Measurements from ENCODE around the gene ABHD3. TPM values are rescaled to one million over a fixed set of nuclear protein-coding genes. Genes with fewer than 3 reads are reported as not detected.
"Not testable (repeated sequence)": the region's sequence is repeated elsewhere in the genome, so short reads cannot be mapped to it uniquely, and the experiment has no call there.

The ABHD3 gene
- total and polyA plus RNA-seq, 2 experiments from 2014 or later, result 2.3 to 4.6 TPM

DNA sequence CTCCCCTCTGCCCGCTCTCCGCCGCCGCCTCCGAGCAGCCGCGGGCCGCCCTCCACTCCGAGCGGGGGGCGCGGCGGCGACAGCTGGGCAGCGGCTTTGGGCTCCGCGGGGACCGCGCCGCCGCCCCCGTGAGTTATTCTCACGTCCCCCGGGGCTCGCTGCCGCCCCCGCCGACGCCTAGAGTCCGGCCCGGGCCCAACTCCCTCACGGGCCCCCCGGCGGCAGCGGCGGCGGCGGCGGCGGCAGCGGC lies 36.7 kb upstream of the ABHD3 start:
- 0% methylated on average over 20 to 25 of the region's 41 CpGs for WGBS, 2 experiments (ENCODE audit: low coverage in 1 of 2, low lambda C conversion rate in 2 of 2, missing lambda C conversion rate in 2 of 2)

DNA sequence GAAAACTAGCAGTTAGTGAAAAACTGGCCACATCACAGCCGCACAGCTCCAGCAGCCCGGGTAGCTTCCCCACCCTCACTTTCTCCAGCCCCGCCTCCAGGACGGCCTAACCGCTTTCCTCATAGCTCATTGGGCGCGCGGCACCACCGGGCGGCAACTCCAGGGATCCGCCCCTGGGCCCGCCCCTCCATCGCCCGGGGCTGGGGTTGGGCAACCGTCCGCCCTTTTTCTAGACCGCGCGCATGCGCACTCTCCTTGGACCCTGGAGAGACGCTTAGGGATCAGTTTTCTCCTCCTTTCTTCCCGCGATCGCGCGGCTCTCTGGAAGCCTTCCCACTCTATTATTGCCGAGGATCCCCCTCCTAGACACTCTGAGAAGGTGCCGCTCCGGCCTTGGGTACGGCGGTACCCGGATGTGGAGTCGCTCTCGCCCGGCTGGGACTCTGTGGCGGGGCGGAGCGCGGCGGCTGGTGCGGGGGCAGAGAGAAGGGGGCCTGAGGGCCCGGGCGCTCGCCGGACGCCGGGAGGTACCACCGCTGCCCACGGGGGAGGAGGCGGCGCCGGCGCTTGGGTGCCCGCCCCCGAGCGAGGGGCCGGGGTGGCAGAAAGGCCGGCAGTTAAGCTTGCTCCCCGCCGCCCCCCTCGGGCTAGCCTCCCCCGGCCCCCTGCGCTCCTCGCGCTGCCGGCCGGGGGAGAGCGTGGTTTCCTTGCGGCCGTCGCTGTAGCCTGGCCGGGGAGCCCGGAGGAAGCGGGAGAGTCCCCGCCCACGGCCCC lies 36.2 kb upstream of the ABHD3 start, which contains the start of gene MIB1:
Gene MIB1, plus strand, starts transcription at position 255 of the 774 bp plus-strand sequence. CDS start 792 bp downstream, outside the sequence.
- no peaks in the 10 kb centered on the region for H3K36me3 ChIP-seq (ENCODE audit: low read depth)
- DNase-seq, result peak; percentile 99
- peak within 1 kb of the TSS; percentile 95 for H3K9ac ChIP-seq
- TF ChIP-seq EZH2 (IDR thresholded peaks at IDR 0.05; ENCODE audit: insufficient read depth, poor library complexity, severe bottlenecking), result no peak
- TF ChIP-seq EZH2phosphoT487 (IDR thresholded peaks at IDR 0.05; ENCODE audit: insufficient read depth, low read depth), result no peak
- peaks cover 44% of the 10 kb centered on the region for H3K79me2 ChIP-seq (ENCODE audit: insufficient read depth)
- no peaks in the 10 kb centered on the region for H3K9me3 ChIP-seq (ENCODE audit: low read depth)
- H3K4me3 ChIP-seq, result peak within 1 kb of the TSS; percentile 94
- H3K4me2 ChIP-seq (ENCODE audit: unreplicated experiment), result peak within 1 kb of the TSS; percentile 74
- peak within 1 kb of the TSS; percentile 95 for H3K27ac ChIP-seq
- H2AFZ ChIP-seq, result peak within 1 kb of the TSS; percentile 92
- 0 out of 2 replicates have a peak, but pooled peaks cover 3% of the 10 kb centered on the region for H4K20me1 ChIP-seq (ENCODE audit: insufficient read depth)
- no peaks in the 10 kb centered on the region for H3K27me3 ChIP-seq (replicated peaks; ENCODE audit: insufficient read depth)
- H3K9me2 ChIP-seq (ENCODE audit: insufficient read depth), result no peaks in the 10 kb centered on the region
- 1% methylated on average over 38 to 61 of the region's 76 CpGs for WGBS, 2 experiments (ENCODE audit: low coverage in 1 of 2, low lambda C conversion rate in 2 of 2, missing lambda C conversion rate in 2 of 2)
- in situ Hi-C loops (cut with MboI), result no loop called here
- H3K4me1 ChIP-seq (ENCODE audit: insufficient read depth), result peaks cover 15% of the 10 kb centered on the region
- peaks cover 8% of the 10 kb centered on the region; the same call in 1 of the 2 replicates for H3F3A ChIP-seq (ENCODE audit: insufficient read depth)

More for the DNA sequence above, 36.7 kb upstream of the ABHD3 start:
- H3K9ac ChIP-seq, result peak overlapping the region; percentile 95
- H3F3A ChIP-seq (ENCODE audit: insufficient read depth), result peaks cover 12% of the 10 kb centered on the region; the same call in 1 of the 2 replicates
- H3K4me3 ChIP-seq, result peak overlapping the region; percentile 94
- H3K4me1 ChIP-seq (ENCODE audit: insufficient read depth), result peaks cover 15% of the 10 kb centered on the region
- DNase-seq, result peak; percentile 67
- TF ChIP-seq EZH2 (IDR thresholded peaks at IDR 0.05; ENCODE audit: insufficient read depth, poor library complexity, severe bottlenecking) (no peak), EZH2phosphoT487 (IDR thresholded peaks at IDR 0.05; ENCODE audit: insufficient read depth, low read depth) (no peak)
- peaks cover 49% of the 10 kb centered on the region for H3K79me2 ChIP-seq (ENCODE audit: insufficient read depth)
- H3K27ac ChIP-seq, result peak overlapping the region; percentile 95
- peak overlapping the region; percentile 92 for H2AFZ ChIP-seq
- no peaks in the 10 kb centered on the region for H3K9me2 ChIP-seq (ENCODE audit: insufficient read depth)
- H3K4me2 ChIP-seq (ENCODE audit: unreplicated experiment), result peak overlapping the region; percentile 74
- H4K20me1 ChIP-seq (ENCODE audit: insufficient read depth), result 0 out of 2 replicates have a peak, but pooled peaks cover 3% of the 10 kb centered on the region
- in situ Hi-C loops (cut with MboI), result no loop called here
- no peaks in the 10 kb centered on the region for H3K36me3 ChIP-seq (ENCODE audit: low read depth)
- H3K27me3 ChIP-seq (replicated peaks; ENCODE audit: insufficient read depth), result no peaks in the 10 kb centered on the region
- H3K9me3 ChIP-seq (ENCODE audit: low read depth), result no peaks in the 10 kb centered on the region

DNA sequence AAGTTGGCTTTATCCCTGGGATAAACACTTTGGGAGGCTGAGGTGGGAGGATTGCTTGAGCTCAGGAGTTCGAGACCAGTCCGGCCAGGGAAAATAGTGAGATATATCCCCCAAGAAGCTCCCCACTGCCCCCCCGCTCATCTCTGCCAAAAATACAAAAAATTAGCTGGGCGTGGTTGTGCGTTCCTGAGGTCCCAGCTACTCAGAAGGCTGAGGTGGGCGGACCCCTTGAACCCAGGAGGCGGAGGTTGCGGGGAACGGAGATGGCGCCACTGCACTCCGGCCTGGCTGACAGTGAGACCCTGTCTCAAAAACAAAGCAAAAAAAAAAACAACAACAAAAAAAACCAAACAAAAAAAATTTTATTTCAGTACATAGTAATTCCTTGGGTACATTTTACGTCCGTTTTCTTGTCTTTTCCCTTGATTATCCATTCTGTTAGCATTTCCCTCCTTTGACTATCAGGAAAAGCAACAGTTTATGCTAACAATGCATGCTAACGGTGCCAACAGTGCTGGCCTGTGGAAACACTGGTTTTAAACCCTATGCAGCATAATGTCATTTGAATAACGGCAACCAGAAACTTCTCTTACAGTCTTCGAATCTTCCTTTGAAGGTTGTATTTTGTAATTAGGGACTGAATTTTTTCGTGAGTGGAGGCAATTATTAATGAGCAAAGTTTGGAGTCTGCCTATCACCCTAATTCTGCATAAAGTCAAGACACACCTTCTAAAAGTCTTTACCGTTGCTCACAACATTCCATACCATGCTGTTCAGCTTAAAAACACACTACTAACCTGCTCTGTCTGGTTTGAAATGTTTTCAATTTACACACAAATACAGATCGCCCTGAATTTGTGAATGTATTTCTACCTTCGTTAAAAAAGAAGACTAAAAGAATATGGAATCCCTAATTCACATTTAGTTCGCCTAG lies 35.3 kb upstream of the ABHD3 start:
- DNase-seq, result no peak
- Histone ChIP-seq H4K20me1 (ENCODE audit: insufficient read depth) (0 out of 2 replicates have a peak, but pooled peaks cover 3% of the 10 kb centered on the region), H3K9me2 (ENCODE audit: insufficient read depth) (no peaks in the 10 kb centered on the region), H3K9ac (peak overlapping the region; percentile 95), H3K27me3 (replicated peaks; ENCODE audit: insufficient read depth) (no peaks in the 10 kb centered on the region), H3K79me2 (ENCODE audit: insufficient read depth) (peaks cover 35% of the 10 kb centered on the region), H3K9me3 (ENCODE audit: low read depth) (no peaks in the 10 kb centered on the region), H3K36me3 (ENCODE audit: low read depth) (no peaks in the 10 kb centered on the region), H3K27ac (peak overlapping the region; percentile 95), H3K4me2 (ENCODE audit: unreplicated experiment) (peak overlapping the region; percentile 74), H3F3A (ENCODE audit: insufficient read depth) (peaks cover 8% of the 10 kb centered on the region; the same call in 1 of the 2 replicates), H3K4me1 (ENCODE audit: insufficient read depth) (peaks cover 15% of the 10 kb centered on the region), H3K4me3 (peak overlapping the region; percentile 94), H2AFZ (peak overlapping the region; percentile 92)
- no peak for TF ChIP-seq EZH2phosphoT487 (IDR thresholded peaks at IDR 0.05; ENCODE audit: insufficient read depth, low read depth)
- no peak for TF ChIP-seq EZH2 (IDR thresholded peaks at IDR 0.05; ENCODE audit: insufficient read depth, poor library complexity, severe bottlenecking)
- in situ Hi-C loops (cut with MboI), result no loop called here
- WGBS, 2 experiments (ENCODE audit: low coverage in 1 of 2, low lambda C conversion rate in 2 of 2, missing lambda C conversion rate in 2 of 2), result 53 to 56% methylated on average over 21 of the region's 21 CpGs

DNA sequence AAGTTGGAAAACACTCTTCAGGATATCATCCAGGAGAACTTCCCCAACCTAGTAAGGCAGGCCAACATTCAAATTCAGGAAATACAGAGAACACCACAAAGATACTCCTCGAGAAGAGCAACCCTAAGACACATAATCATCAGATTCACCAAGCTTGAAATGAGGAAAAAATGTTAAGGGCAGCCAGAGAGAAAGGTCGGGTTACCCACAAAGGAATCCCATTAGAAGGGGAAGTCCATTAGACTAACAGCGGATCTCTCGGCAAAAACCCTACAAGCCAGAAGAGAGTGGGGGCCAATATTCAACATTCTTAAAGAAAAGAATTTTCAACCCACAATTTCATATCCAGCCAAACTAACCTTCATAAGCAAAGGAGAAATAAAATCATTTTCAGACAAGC lies 32.4 kb upstream of the ABHD3 start:
- H3K9me2 ChIP-seq (ENCODE audit: insufficient read depth); H3K27me3 ChIP-seq (replicated peaks; ENCODE audit: insufficient read depth); H4K20me1 ChIP-seq (ENCODE audit: insufficient read depth); in situ Hi-C loops (cut with MboI); H3K36me3 ChIP-seq (ENCODE audit: low read depth); H3K4me2 ChIP-seq (ENCODE audit: unreplicated experiment); H3K9ac ChIP-seq; H3K27ac ChIP-seq; H2AFZ ChIP-seq; H3K9me3 ChIP-seq (ENCODE audit: low read depth); H3K4me3 ChIP-seq; H3K4me1 ChIP-seq (ENCODE audit: insufficient read depth); DNase-seq; H3F3A ChIP-seq (ENCODE audit: insufficient read depth); H3K79me2 ChIP-seq (ENCODE audit: insufficient read depth): not testable (repeated sequence)
- WGBS, 2 experiments (ENCODE audit: low coverage in 1 of 2, low lambda C conversion rate in 2 of 2, missing lambda C conversion rate in 2 of 2), result 76 to 78% methylated on average over 4 of the region's 4 CpGs
